K562 (cell line): Measurements from ENCODE around the gene SLC9A2.

ENCODE experiments used
- CREB3 ChIP-seq: fragments of 450-650 bp; conservative IDR thresholded peaks from 2 replicates; pipeline ENCODE4 v1.6.1; 2016; ENCODE audit warnings: missing genetic modification characterization, low read depth, mild to moderate bottlenecking, missing compliant biosample characterization, moderate library complexity
- HDAC2 ChIP-seq: fragments of 450-650 bp; IDR thresholded peaks from 2 replicates; pipeline ENCODE4 v1.6.1; 2016; ENCODE audit warnings: mild to moderate bottlenecking
- MAFK ChIP-seq: IDR thresholded peaks from 2 replicates; pipeline ENCODE4 v1.6.1; 2011; ENCODE audit warnings: low read length, improper control_type of control experiment
- NFYB ChIP-seq: IDR thresholded peaks from 2 replicates; pipeline ENCODE4 v1.6.1; 2011; ENCODE audit warnings: mild to moderate bottlenecking, moderate library complexity; ENCODE audit not compliant: insufficient read length; ENCODE audit errors: extremely low read depth
- ZBTB5 ChIP-seq: fragments of 450-650 bp; IDR thresholded peaks from 2 replicates; pipeline ENCODE4 v1.6.1; 2017; ENCODE audit warnings: antibody characterized with exemption
- ZNF431 ChIP-seq: sonication (generic); formaldehyde crosslinking; IDR thresholded peaks from 2 replicates; pipeline ENCODE4 v1.8.0; 2022; ENCODE audit warnings: mild to moderate bottlenecking, missing genetic modification reagents

- no peak for TF ChIP-seq ZNF431
- no peak for TF ChIP-seq NFYB
- no peak for TF ChIP-seq HDAC2
- TF ChIP-seq MAFK, result no peak
- TF ChIP-seq ZBTB5, result no peak
- no peak for TF ChIP-seq CREB3 (tag)
Measured at GRCh38 chr2:102630458-102630857, 11.1 kb downstream of the SLC9A2 start.
